ENCODE measurements around the gene RRBP1. TPM values are rescaled to one million over a fixed set of nuclear protein-coding genes. Genes with fewer than 3 reads are reported as not detected.

Gene RRBP1
- total RNA-seq, 1 donor from 2014 or later = 101 TPM

- H3K27ac ChIP-seq = no peak overlapping the region
- H3K27me3 ChIP-seq = no peaks in the 10 kb centered on the region
- intact Hi-C loops (cut with DNase I) = no loop called here
- peaks cover 36 to 55% of the 10 kb centered on the region in 2 donors for H3K36me3 ChIP-seq
- peaks cover 31 to 46% of the 10 kb centered on the region in 2 donors for H3K4me1 ChIP-seq
- no peaks in the 10 kb centered on the region for H3K9me3 ChIP-seq
- no peak for TF ChIP-seq CTCF (IDR thresholded peaks at IDR 0.05)
- no peak overlapping the region for H3K4me3 ChIP-seq
- DNase-seq (ENCODE audit: low spot score in 2 of 2) = no peak
Measured at GRCh38 chr20:17637413-17637780, 44.6 kb downstream of the RRBP1 start.

GRCh38 chr20:17636523-17637412 lies 45.3 kb downstream of the RRBP1 start:
- Histone ChIP-seq H3K27me3 (no peaks in the 10 kb centered on the region), H3K27ac (no peak overlapping the region), H3K4me1 (peaks cover 25 to 40% of the 10 kb centered on the region in 2 donors), H3K9me3 (no peaks in the 10 kb centered on the region), H3K36me3 (peaks cover 40 to 61% of the 10 kb centered on the region in 2 donors), H3K4me3 (no peak overlapping the region)
- TF ChIP-seq CTCF (IDR thresholded peaks at IDR 0.05) = no peak
- DNase-seq (ENCODE audit: low spot score in 2 of 2) = no peak
- intact Hi-C loops (cut with DNase I) = no loop called here

- peaks cover 47 to 64% of the 10 kb centered on the region in 2 donors for H3K36me3 ChIP-seq
- DNase-seq (ENCODE audit: low spot score in 2 of 2) = no peak
- no peaks in the 10 kb centered on the region for H3K27me3 ChIP-seq
- H3K9me3 ChIP-seq = no peaks in the 10 kb centered on the region
- peaks cover 24 to 33% of the 10 kb centered on the region in 2 donors for H3K4me1 ChIP-seq
- H3K4me3 ChIP-seq = no peak overlapping the region
- TF ChIP-seq CTCF (IDR thresholded peaks at IDR 0.05) = no peak
- intact Hi-C loops (cut with DNase I) = no loop called here
- H3K27ac ChIP-seq = peak overlapping the region; percentile 63 to 67
Measured at GRCh38 chr20:17635332-17636244, 46.5 kb downstream of the RRBP1 start.

- Histone ChIP-seq H3K27me3 (no peaks in the 10 kb centered on the region), H3K4me1 (peaks cover 24 to 33% of the 10 kb centered on the region in 2 donors), H3K36me3 (peaks cover 43 to 63% of the 10 kb centered on the region in 2 donors), H3K9me3 (no peaks in the 10 kb centered on the region), H3K4me3 (no peak overlapping the region), H3K27ac (peak overlapping the region; percentile 63 to 67)
- DNase-seq (ENCODE audit: low spot score in 2 of 2) = no peak
- intact Hi-C loops (cut with DNase I) = no loop called here
- TF ChIP-seq CTCF (IDR thresholded peaks at IDR 0.05) = no peak
Measured at GRCh38 chr20:17634661-17635331, 47.2 kb downstream of the RRBP1 start.

- H3K27me3 ChIP-seq = no peaks in the 10 kb centered on the region
- H3K27ac ChIP-seq = peak overlapping the region; percentile 63 to 67
- H3K4me1 ChIP-seq = peaks cover 24 to 33% of the 10 kb centered on the region in 2 donors
- intact Hi-C loops (cut with DNase I) = no loop called here
- H3K4me3 ChIP-seq = no peak overlapping the region
- H3K36me3 ChIP-seq = peaks cover 51 to 68% of the 10 kb centered on the region in 2 donors
- DNase-seq (ENCODE audit: low spot score in 2 of 2) = no peak
- no peaks in the 10 kb centered on the region for H3K9me3 ChIP-seq
- TF ChIP-seq CTCF (IDR thresholded peaks at IDR 0.05) = no peak
Measured at GRCh38 chr20:17633850-17634500, 48.1 kb downstream of the RRBP1 start.
